ENCODE data around the gene FAM20C. TPM values are rescaled to one million over a fixed set of nuclear protein-coding genes. Genes with fewer than 3 reads are reported as not detected.

FAM20C gene
- total RNA-seq, 1 donor from 2014 or later = 10.0 TPM

- DNase-seq (ENCODE audit: low read depth) = no peak
- no peak overlapping the region for H3K27ac Mint-ChIP-seq (ENCODE audit: unreplicated experiment)
- H3K9ac ChIP-seq (ENCODE audit: low read length) = no peak overlapping the region
- H3K27me3 ChIP-seq (ENCODE audit: insufficient read depth, low read length) = no peaks in the 10 kb centered on the region
- peaks cover 48% of the 10 kb centered on the region for H3K27me3 Mint-ChIP-seq (ENCODE audit: low read depth, unreplicated experiment)
- no peak overlapping the region for H3K4me2 ChIP-seq (ENCODE audit: low read length)
- peaks cover 10% of the 10 kb centered on the region for H4K20me1 ChIP-seq (ENCODE audit: insufficient read depth, low read length)
- peaks cover 15% of the 10 kb centered on the region for H3K79me2 ChIP-seq (ENCODE audit: insufficient read depth, low read length)
- H3K36me3 ChIP-seq (ENCODE audit: insufficient read depth, low read length) = no peaks in the 10 kb centered on the region
- no peak overlapping the region for H3K27ac ChIP-seq (ENCODE audit: low read depth, low read length)
- peaks cover 10% of the 10 kb centered on the region for H3K4me1 ChIP-seq (ENCODE audit: insufficient read depth, low read length)
- no peak overlapping the region for H3K4me3 ChIP-seq (ENCODE audit: insufficient read depth, low read depth, low read length)
- no peak for TF ChIP-seq EZH2 (IDR thresholded peaks at IDR 0.05; ENCODE audit: insufficient read depth, low read length)
- TF ChIP-seq CTCF (IDR thresholded peaks at IDR 0.05; ENCODE audit: insufficient read depth, low read depth, low read length) = no peak
- no peak overlapping the region for H3K4me3 Mint-ChIP-seq (ENCODE audit: unreplicated experiment)
- FAIRE-seq = no peak
- no peaks in the 10 kb centered on the region for H3K36me3 Mint-ChIP-seq (ENCODE audit: low read depth, unreplicated experiment)
- peaks cover 4% of the 10 kb centered on the region for H3K4me1 Mint-ChIP-seq (ENCODE audit: low read depth, unreplicated experiment)
- no peaks in the 10 kb centered on the region for H3K9me3 ChIP-seq (ENCODE audit: insufficient read depth, low read depth, low read length)
- H3K9me3 Mint-ChIP-seq (ENCODE audit: unreplicated experiment) = peaks cover 3% of the 10 kb centered on the region
- no peak overlapping the region for H2AFZ ChIP-seq (ENCODE audit: low read depth, low read length)
These were observed 3.5 kb upstream of the FAM20C start for GRCh38 chr7:188727-189500.

GRCh38 chr7:189719-190118, 2.7 kb upstream of the FAM20C start:
- Mint-ChIP-seq H3K36me3 (ENCODE audit: low read depth, unreplicated experiment) (no peaks in the 10 kb centered on the region), H3K27ac (ENCODE audit: unreplicated experiment) (no peak overlapping the region), H3K27me3 (ENCODE audit: low read depth, unreplicated experiment) (peaks cover 53% of the 10 kb centered on the region)

More at GRCh38 chr7:189719-190118, 2.7 kb upstream of the FAM20C start:
- Histone ChIP-seq H3K4me2 (ENCODE audit: low read length) (no peak overlapping the region), H3K4me1 (ENCODE audit: insufficient read depth, low read length) (peaks cover 15% of the 10 kb centered on the region), H3K27me3 (ENCODE audit: insufficient read depth, low read length) (no peaks in the 10 kb centered on the region), H3K9ac (ENCODE audit: low read length) (no peak overlapping the region), H3K79me2 (ENCODE audit: insufficient read depth, low read length) (peaks cover 23% of the 10 kb centered on the region), H2AFZ (ENCODE audit: low read depth, low read length) (no peak overlapping the region), H3K4me3 (ENCODE audit: insufficient read depth, low read depth, low read length) (no peak overlapping the region), H4K20me1 (ENCODE audit: insufficient read depth, low read length) (peaks cover 18% of the 10 kb centered on the region), H3K36me3 (ENCODE audit: insufficient read depth, low read length) (no peaks in the 10 kb centered on the region), H3K9me3 (ENCODE audit: insufficient read depth, low read depth, low read length) (no peaks in the 10 kb centered on the region), H3K27ac (ENCODE audit: low read depth, low read length) (no peak overlapping the region)
- FAIRE-seq (no peak), DNase-seq (ENCODE audit: low read depth) (no peak)
- H3K4me3 Mint-ChIP-seq (ENCODE audit: unreplicated experiment) = no peak overlapping the region
- TF ChIP-seq CTCF (IDR thresholded peaks at IDR 0.05; ENCODE audit: insufficient read depth, low read depth, low read length) (no peak), EZH2 (IDR thresholded peaks at IDR 0.05; ENCODE audit: insufficient read depth, low read length) (no peak)
- peaks cover 8% of the 10 kb centered on the region for H3K4me1 Mint-ChIP-seq (ENCODE audit: low read depth, unreplicated experiment)
- peaks cover 3% of the 10 kb centered on the region for H3K9me3 Mint-ChIP-seq (ENCODE audit: unreplicated experiment)

All from astrocyte (in vitro differentiated cells and primary cell).